Panc1 (cell line): ENCODE data around the gene KLHDC9.

Source experiments
- POLR2AphosphoS5 ChIP-seq: IDR thresholded peaks from 2 replicates; pipeline ENCODE4 v1.6.1; 2012; ENCODE audit warnings: mild to moderate bottlenecking, low read depth, low read length, moderate library complexity
- TF ChIP-seq, protein P1 (sequence below): fragments of 450-650 bp; IDR thresholded peaks from 2 replicates; pipeline ENCODE4 v1.5.1; 2017; ENCODE audit warnings: mild to moderate bottlenecking

DNA sequence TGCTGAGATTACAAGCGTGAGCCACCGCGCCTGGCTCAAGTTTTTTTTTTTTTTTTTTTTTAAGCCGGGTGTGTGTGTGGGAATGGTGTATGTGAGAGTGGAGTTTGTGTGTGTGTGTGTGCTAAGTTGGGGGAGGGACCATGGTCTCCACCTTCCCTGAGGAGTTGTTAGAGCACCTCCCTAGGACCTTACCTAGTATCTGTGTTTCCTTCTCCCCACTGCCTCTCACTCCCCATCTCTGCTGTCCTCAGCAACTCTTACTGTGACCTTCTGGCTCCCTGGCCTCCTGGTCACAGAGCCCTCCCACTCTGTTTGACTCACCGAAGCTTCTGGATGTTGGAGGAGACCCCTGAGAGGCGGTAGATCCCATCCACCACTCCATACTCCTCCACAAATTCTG lies 38.9 kb upstream of the KLHDC9 start:
- TF ChIP-seq, protein P1, sequence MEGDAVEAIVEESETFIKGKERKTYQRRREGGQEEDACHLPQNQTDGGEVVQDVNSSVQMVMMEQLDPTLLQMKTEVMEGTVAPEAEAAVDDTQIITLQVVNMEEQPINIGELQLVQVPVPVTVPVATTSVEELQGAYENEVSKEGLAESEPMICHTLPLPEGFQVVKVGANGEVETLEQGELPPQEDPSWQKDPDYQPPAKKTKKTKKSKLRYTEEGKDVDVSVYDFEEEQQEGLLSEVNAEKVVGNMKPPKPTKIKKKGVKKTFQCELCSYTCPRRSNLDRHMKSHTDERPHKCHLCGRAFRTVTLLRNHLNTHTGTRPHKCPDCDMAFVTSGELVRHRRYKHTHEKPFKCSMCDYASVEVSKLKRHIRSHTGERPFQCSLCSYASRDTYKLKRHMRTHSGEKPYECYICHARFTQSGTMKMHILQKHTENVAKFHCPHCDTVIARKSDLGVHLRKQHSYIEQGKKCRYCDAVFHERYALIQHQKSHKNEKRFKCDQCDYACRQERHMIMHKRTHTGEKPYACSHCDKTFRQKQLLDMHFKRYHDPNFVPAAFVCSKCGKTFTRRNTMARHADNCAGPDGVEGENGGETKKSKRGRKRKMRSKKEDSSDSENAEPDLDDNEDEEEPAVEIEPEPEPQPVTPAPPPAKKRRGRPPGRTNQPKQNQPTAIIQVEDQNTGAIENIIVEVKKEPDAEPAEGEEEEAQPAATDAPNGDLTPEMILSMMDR, result no peak
- TF ChIP-seq POLR2AphosphoS5, result no peak
